Liver (tissue), 9 donors: ENCODE data around the gene FANCE. TPM values are rescaled to one million over a fixed set of nuclear protein-coding genes. Genes with fewer than 3 reads are reported as not detected.

Experiments
- DNase-seq: peaks from one replicate; pipeline ENCODE4 v3.0.0-alpha.2; 2017; ENCODE audit warnings: low spot score
- H3K27ac ChIP-seq, 2 donors: one replicate each; pipeline ENCODE4 v1.7.0; 2013; ENCODE audit warnings: inconsistent platforms in 2 of 2, low read length in 2 of 2, control low read depth in 1 of 2, low read depth in 1 of 2, mild to moderate bottlenecking in 1 of 2
- H3K27me3 ChIP-seq, 4 donors: one replicate each; pipeline versions ENCODE4 v1.6.1 to v1.7.0; 2013; ENCODE audit warnings: low read length in 3 of 4, inconsistent platforms in 1 of 4, mild to moderate bottlenecking in 1 of 4, moderate library complexity in 1 of 4; ENCODE audit not compliant: control insufficient read depth in 4 of 4, insufficient read depth in 4 of 4
- H3K36me3 ChIP-seq, 4 donors: one replicate each; pipeline versions ENCODE4 v1.6.1 to v1.7.0; 2013; ENCODE audit warnings: low read length in 3 of 4, mild to moderate bottlenecking in 3 of 4, low read depth in 1 of 4, moderate library complexity in 1 of 4; ENCODE audit not compliant: control insufficient read depth in 4 of 4, insufficient read depth in 3 of 4
- H3K4me1 ChIP-seq, 4 donors: one replicate each; pipeline versions ENCODE4 v1.6.1 to v1.7.0; 2013; ENCODE audit warnings: low read length in 3 of 4, mild to moderate bottlenecking in 3 of 4, moderate library complexity in 1 of 4; ENCODE audit not compliant: control insufficient read depth in 4 of 4, insufficient read depth in 4 of 4
- H3K4me3 ChIP-seq, 3 donors: one replicate each; pipeline versions ENCODE4 v1.6.1 to v1.7.0; 2013; ENCODE audit warnings: low read length in 3 of 3, control low read depth in 1 of 3, low read depth in 1 of 3, mild to moderate bottlenecking in 1 of 3
- H3K9ac ChIP-seq, 2 donors: one replicate each; pipeline ENCODE4 v1.7.0; 2013; ENCODE audit warnings: low read length in 2 of 2, mild to moderate bottlenecking in 2 of 2, moderate library complexity in 2 of 2, control low read depth in 1 of 2, low read depth in 1 of 2
- H3K9me3 ChIP-seq, 4 donors: one replicate each; pipeline versions ENCODE4 v1.6.1 to v1.7.0; 2013; ENCODE audit warnings: low read length in 3 of 4; ENCODE audit not compliant: control insufficient read depth in 4 of 4
- EGR1 ChIP-seq, 2 donors: IDR thresholded peaks; 2 replicates each; pipeline ENCODE4 v1.6.1; 2016 to 2018; ENCODE audit warnings: antibody characterized with exemption in 2 of 2, low read depth in 2 of 2
- FOXA1 ChIP-seq: IDR thresholded peaks from 2 replicates; pipeline ENCODE4 v1.6.1; 2016; ENCODE audit warnings: antibody characterized with exemption
- FOXA2 ChIP-seq: IDR thresholded peaks from 2 replicates; pipeline ENCODE4 v1.6.1; 2016; ENCODE audit warnings: antibody characterized with exemption
- GABPA ChIP-seq, 2 donors: IDR thresholded peaks in 1 of 2; conservative IDR thresholded peaks in 1 of 2; 2 replicates each; pipeline ENCODE4 v1.6.1; 2016; ENCODE audit warnings: antibody characterized with exemption in 2 of 2, mild to moderate bottlenecking in 1 of 2, moderate library complexity in 1 of 2
- HNF4A ChIP-seq, 2 donors: conservative IDR thresholded peaks; 2 replicates each; pipeline ENCODE4 v1.6.1; 2016; ENCODE audit warnings: antibody characterized with exemption in 2 of 2, mild to moderate bottlenecking in 2 of 2
- HNF4G ChIP-seq: IDR thresholded peaks from 2 replicates; pipeline ENCODE4 v1.6.1; 2016; ENCODE audit warnings: antibody characterized with exemption
- JUND ChIP-seq, 2 donors: IDR thresholded peaks; 2 replicates each; pipeline ENCODE4 v1.6.1; 2016; ENCODE audit warnings: antibody characterized with exemption in 2 of 2
- NR2F2 ChIP-seq: IDR thresholded peaks from 2 replicates; pipeline ENCODE4 v1.6.1; 2016; ENCODE audit warnings: antibody characterized with exemption
- RAD21 ChIP-seq, 2 donors: IDR thresholded peaks; 2 replicates each; pipeline ENCODE4 v1.6.1; 2016; ENCODE audit warnings: antibody characterized with exemption in 2 of 2, mild to moderate bottlenecking in 2 of 2
- RXRA ChIP-seq, 2 donors: IDR thresholded peaks; 2 replicates each; pipeline ENCODE4 v1.6.1; 2017 to 2018; ENCODE audit warnings: antibody characterized with exemption in 2 of 2, mild to moderate bottlenecking in 1 of 2
- SP1 ChIP-seq: IDR thresholded peaks from 2 replicates; pipeline ENCODE4 v1.6.1; 2018; ENCODE audit warnings: antibody characterized with exemption, mild to moderate bottlenecking
- TAF1 ChIP-seq: conservative IDR thresholded peaks from 2 replicates; pipeline ENCODE4 v1.6.1; 2016; ENCODE audit warnings: antibody characterized with exemption, mild to moderate bottlenecking
- YY1 ChIP-seq: IDR thresholded peaks from 2 replicates; pipeline ENCODE4 v1.6.1; 2016; ENCODE audit warnings: antibody characterized with exemption, mild to moderate bottlenecking
- WGBS: extraction: QIAGEN DNeasy Blood & Tissue Kit; methylation state at CpG from one replicate; pipeline ENCODE4 v1.1.7; 2013; 5-methylcytosine and 5-hydroxymethylcytosine counted together
- polyA plus RNA-seq, 2 donors: library from polyadenylated mRNA; stranded (reverse) in 1 of 2; unstranded in 1 of 2; fragments of 200-250 nt in 1 of 2; fragments of >200 nt in 1 of 2; fragmentation: Nextera tagmentation in 1 of 2; extraction: Ambion mirVana in 1 of 2; gene quantifications; one replicate each; pipeline versions ENCODE4 v1.2.1 to v1.2.3, GENCODE V29; 2013 to 2015
- total RNA-seq, 2 donors: library from RNA; depleted of rRNA; stranded (reverse); fragments of >200 nt; gene quantifications; one replicate each; pipeline ENCODE4 v1.2.3, GENCODE V29; 2014
- TF ChIP-seq, protein P1 (sequence below): fragments of 150-350 bp; IDR thresholded peaks from 2 replicates; pipeline ENCODE4 v1.5.1; 2017; ENCODE audit warnings: improper control_type of control experiment, low read depth, low read length; ENCODE audit not compliant: missing input control
- TF ChIP-seq, protein P2 (sequence below): IDR thresholded peaks from 2 replicates; pipeline ENCODE4 v1.6.1; 2016; ENCODE audit warnings: antibody characterized with exemption
- TF ChIP-seq, protein P3 (sequence below): IDR thresholded peaks from 2 replicates; pipeline ENCODE4 v1.6.1; 2016; ENCODE audit warnings: antibody characterized with exemption, mild to moderate bottlenecking
- TF ChIP-seq, protein P4 (sequence below): IDR thresholded peaks from 2 replicates; pipeline ENCODE4 v1.6.1; 2016; ENCODE audit warnings: antibody characterized with exemption
- TF ChIP-seq, protein P5 (sequence below): IDR thresholded peaks from 2 replicates; pipeline ENCODE4 v1.6.1; 2016; ENCODE audit warnings: antibody characterized with exemption
- donor health status: healthy.
- donor health status: healthy.
- donor health status: healthy.
- donor health status: healthy.
- donor health status: healthy.

The FANCE gene
- total and polyA plus RNA-seq, 4 donors = 0.11 to 4.2 (median 0.79) TPM

DNA sequence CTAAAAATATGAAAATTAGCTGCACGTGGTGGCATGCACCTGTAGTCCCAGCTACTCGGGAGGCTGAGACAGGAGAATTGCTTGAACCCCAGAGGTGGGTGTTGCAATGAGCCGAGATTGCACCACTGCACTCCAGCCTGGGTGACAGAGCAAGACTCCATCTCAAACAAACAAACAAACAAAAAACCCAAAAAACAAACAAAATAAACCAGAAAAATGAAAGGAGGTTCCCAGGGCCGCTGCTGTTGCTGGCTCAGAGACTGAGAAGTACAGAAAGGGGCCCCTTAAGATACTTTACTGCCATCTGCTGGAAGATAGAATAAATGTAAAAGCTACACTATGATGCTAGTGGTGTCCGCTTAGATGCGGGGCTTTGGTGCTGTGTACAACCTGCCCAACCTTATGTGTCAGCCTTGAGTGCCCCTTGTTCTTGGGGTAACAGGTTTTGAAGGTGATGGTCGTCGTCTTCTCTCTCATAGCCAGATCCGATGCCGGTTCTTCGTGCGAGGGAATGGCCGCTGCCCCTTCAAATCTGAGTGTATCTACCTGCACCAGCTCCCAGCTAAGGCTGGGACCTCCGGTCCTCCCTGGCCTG, 2.8 kb upstream of the FANCE start:
- no peak for DNase-seq
- Histone ChIP-seq H3K9me3 (no peaks in the 10 kb centered on the region), H3K9ac (no peak overlapping the region), H3K27me3 (no peaks in the 10 kb centered on the region), H3K4me3 (no peak overlapping the region), H3K27ac (no peak overlapping the region), H3K36me3 (no peaks in the 10 kb centered on the region), H3K4me1 (peaks cover 5 to 19% (median 14%) of the 10 kb centered on the region in 4 donors)
- 28% methylated on average over 14 of the region's 14 CpGs for WGBS
- TF ChIP-seq FOXA2 (no peak), HNF4A (conservative IDR thresholded peaks at IDR 0.05) (peak in 1 of 2 donors; percentile 4), EGR1 (IDR thresholded peaks at IDR 0.05; ENCODE audit: low read depth in 2 of 2) (no peak), RAD21 (IDR thresholded peaks at IDR 0.05) (peak; percentile 87 to 96), FOXA1 (no peak), RXRA (IDR thresholded peaks at IDR 0.05) (no peak), NR2F2 (no peak), JUND (IDR thresholded peaks at IDR 0.05) (no peak)
- TF ChIP-seq, protein P1, sequence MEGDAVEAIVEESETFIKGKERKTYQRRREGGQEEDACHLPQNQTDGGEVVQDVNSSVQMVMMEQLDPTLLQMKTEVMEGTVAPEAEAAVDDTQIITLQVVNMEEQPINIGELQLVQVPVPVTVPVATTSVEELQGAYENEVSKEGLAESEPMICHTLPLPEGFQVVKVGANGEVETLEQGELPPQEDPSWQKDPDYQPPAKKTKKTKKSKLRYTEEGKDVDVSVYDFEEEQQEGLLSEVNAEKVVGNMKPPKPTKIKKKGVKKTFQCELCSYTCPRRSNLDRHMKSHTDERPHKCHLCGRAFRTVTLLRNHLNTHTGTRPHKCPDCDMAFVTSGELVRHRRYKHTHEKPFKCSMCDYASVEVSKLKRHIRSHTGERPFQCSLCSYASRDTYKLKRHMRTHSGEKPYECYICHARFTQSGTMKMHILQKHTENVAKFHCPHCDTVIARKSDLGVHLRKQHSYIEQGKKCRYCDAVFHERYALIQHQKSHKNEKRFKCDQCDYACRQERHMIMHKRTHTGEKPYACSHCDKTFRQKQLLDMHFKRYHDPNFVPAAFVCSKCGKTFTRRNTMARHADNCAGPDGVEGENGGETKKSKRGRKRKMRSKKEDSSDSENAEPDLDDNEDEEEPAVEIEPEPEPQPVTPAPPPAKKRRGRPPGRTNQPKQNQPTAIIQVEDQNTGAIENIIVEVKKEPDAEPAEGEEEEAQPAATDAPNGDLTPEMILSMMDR = peak; percentile 73
- TF ChIP-seq, protein P2, sequence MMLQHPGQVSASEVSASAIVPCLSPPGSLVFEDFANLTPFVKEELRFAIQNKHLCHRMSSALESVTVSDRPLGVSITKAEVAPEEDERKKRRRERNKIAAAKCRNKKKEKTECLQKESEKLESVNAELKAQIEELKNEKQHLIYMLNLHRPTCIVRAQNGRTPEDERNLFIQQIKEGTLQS = no peak

DNA sequence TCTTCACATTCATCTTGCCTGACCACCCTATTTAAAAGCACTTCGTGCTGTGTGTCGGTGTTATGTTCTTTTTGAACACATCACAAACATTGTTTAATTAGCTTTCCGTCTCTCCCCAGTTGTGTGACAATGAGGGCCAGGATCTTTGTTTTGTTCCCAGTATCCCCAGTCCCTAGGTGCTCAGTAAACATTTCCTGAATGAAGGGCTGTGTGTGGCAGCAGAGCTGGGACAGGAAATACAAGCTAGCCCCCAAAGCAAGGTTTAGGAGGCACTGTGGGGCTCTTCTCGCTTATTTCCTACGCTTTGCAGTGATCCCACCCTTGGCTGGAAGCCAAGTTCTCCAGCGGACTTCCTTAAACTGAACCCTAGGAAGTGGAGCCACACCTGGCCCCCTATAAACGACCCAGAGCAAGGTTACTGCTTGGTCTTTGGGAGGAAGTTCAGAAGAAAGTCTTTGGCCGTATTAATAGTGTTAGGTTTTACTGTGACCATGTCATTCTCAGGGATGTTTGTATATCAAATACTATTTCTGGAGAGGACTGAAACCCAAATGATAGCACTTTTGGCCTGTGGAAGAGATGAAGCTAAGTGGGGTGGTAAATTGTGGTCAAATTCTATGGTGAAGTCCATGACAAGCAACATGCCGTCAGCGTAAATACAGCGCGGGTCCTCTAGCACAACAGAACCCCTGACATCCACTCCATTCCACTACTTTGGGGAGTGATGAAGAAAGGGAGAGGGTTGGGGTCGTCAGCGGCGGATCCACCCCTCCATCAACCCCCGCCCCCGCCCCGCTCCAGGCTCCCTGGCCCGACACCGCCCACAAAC, 570 bp upstream of the FANCE start:
- no peak for DNase-seq
- 22% methylated on average over 20 of the region's 20 CpGs for WGBS
- H3K9ac ChIP-seq = no peak overlapping the region
- peaks cover 5 to 19% (median 14%) of the 10 kb centered on the region in 4 donors for H3K4me1 ChIP-seq
- no peaks in the 10 kb centered on the region for H3K36me3 ChIP-seq
- no peaks in the 10 kb centered on the region for H3K9me3 ChIP-seq
- no peak overlapping the region for H3K27ac ChIP-seq
- H3K4me3 ChIP-seq = peak overlapping the region in 2 of 3 donors; percentile 23 to 72
- TF ChIP-seq HNF4G (no peak), TAF1 (no peak), FOXA1 (no peak), YY1 (no peak), JUND (IDR thresholded peaks at IDR 0.05) (no peak), FOXA2 (no peak), HNF4A (conservative IDR thresholded peaks at IDR 0.05) (no peak), EGR1 (IDR thresholded peaks at IDR 0.05; ENCODE audit: low read depth in 2 of 2) (no peak), SP1 (no peak), GABPA (IDR thresholded peaks at IDR 0.05 in 1 of 2, conservative IDR thresholded peaks at IDR 0.05 in 1 of 2) (no peak)
- TF ChIP-seq, protein P2 = no peak
- TF ChIP-seq, protein P1 = no peak
- TF ChIP-seq, protein P3, sequence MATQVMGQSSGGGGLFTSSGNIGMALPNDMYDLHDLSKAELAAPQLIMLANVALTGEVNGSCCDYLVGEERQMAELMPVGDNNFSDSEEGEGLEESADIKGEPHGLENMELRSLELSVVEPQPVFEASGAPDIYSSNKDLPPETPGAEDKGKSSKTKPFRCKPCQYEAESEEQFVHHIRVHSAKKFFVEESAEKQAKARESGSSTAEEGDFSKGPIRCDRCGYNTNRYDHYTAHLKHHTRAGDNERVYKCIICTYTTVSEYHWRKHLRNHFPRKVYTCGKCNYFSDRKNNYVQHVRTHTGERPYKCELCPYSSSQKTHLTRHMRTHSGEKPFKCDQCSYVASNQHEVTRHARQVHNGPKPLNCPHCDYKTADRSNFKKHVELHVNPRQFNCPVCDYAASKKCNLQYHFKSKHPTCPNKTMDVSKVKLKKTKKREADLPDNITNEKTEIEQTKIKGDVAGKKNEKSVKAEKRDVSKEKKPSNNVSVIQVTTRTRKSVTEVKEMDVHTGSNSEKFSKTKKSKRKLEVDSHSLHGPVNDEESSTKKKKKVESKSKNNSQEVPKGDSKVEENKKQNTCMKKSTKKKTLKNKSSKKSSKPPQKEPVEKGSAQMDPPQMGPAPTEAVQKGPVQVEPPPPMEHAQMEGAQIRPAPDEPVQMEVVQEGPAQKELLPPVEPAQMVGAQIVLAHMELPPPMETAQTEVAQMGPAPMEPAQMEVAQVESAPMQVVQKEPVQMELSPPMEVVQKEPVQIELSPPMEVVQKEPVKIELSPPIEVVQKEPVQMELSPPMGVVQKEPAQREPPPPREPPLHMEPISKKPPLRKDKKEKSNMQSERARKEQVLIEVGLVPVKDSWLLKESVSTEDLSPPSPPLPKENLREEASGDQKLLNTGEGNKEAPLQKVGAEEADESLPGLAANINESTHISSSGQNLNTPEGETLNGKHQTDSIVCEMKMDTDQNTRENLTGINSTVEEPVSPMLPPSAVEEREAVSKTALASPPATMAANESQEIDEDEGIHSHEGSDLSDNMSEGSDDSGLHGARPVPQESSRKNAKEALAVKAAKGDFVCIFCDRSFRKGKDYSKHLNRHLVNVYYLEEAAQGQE = no peak
- TF ChIP-seq, protein P4, sequence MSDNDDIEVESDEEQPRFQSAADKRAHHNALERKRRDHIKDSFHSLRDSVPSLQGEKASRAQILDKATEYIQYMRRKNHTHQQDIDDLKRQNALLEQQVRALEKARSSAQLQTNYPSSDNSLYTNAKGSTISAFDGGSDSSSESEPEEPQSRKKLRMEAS = no peak
- TF ChIP-seq, protein P5, sequence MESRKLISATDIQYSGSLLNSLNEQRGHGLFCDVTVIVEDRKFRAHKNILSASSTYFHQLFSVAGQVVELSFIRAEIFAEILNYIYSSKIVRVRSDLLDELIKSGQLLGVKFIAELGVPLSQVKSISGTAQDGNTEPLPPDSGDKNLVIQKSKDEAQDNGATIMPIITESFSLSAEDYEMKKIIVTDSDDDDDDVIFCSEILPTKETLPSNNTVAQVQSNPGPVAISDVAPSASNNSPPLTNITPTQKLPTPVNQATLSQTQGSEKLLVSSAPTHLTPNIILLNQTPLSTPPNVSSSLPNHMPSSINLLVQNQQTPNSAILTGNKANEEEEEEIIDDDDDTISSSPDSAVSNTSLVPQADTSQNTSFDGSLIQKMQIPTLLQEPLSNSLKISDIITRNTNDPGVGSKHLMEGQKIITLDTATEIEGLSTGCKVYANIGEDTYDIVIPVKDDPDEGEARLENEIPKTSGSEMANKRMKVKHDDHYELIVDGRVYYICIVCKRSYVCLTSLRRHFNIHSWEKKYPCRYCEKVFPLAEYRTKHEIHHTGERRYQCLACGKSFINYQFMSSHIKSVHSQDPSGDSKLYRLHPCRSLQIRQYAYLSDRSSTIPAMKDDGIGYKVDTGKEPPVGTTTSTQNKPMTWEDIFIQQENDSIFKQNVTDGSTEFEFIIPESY = no peak
- H3K27me3 ChIP-seq = no peaks in the 10 kb centered on the region
